ENCODE measurements around the gene SCAPER.

Gene SCAPER

GRCh38 chr15:76333309-76333708, 571.8 kb downstream of the SCAPER start:
- Histone ChIP-seq H3K4me3 (ENCODE audit: low read depth, low read length) (no peak overlapping the region), H3K36me3 (ENCODE audit: control insufficient read depth, insufficient read depth, low read length) (no peaks in the 10 kb centered on the region), H3K9me3 (ENCODE audit: control insufficient read depth, insufficient read depth, low read length) (no peaks in the 10 kb centered on the region), H3K4me1 (ENCODE audit: control insufficient read depth, insufficient read depth, low read length) (peaks cover 8% of the 10 kb centered on the region), H3K9ac (ENCODE audit: low read depth, low read length) (no peak overlapping the region), H3K27ac (ENCODE audit: low read depth, low read length) (no peak overlapping the region), H3K27me3 (ENCODE audit: control insufficient read depth, insufficient read depth, low read length) (peaks cover 37% of the 10 kb centered on the region)

GRCh38 chr15:76332796-76333195, 572.3 kb downstream of the SCAPER start:
- H3K4me1 ChIP-seq (ENCODE audit: control insufficient read depth, insufficient read depth, low read length), result peaks cover 8% of the 10 kb centered on the region
- H3K27me3 ChIP-seq (ENCODE audit: control insufficient read depth, insufficient read depth, low read length), result peaks cover 32% of the 10 kb centered on the region
- no peak overlapping the region for H3K27ac ChIP-seq (ENCODE audit: low read depth, low read length)
- H3K36me3 ChIP-seq (ENCODE audit: control insufficient read depth, insufficient read depth, low read length), result no peaks in the 10 kb centered on the region
- H3K9me3 ChIP-seq (ENCODE audit: control insufficient read depth, insufficient read depth, low read length), result no peaks in the 10 kb centered on the region
- H3K4me3 ChIP-seq (ENCODE audit: low read depth, low read length), result no peak overlapping the region
- H3K9ac ChIP-seq (ENCODE audit: low read depth, low read length), result no peak overlapping the region

GRCh38 chr15:76330080-76330680, 575.0 kb downstream of the SCAPER start:
- H3K4me3 ChIP-seq (ENCODE audit: low read depth, low read length), result no peak overlapping the region
- H3K4me1 ChIP-seq (ENCODE audit: control insufficient read depth, insufficient read depth, low read length), result no peaks in the 10 kb centered on the region; the same call in 1 of the 2 replicates
- H3K27ac ChIP-seq (ENCODE audit: low read depth, low read length), result no peak overlapping the region
- H3K9ac ChIP-seq (ENCODE audit: low read depth, low read length), result no peak overlapping the region
- peaks cover 9% of the 10 kb centered on the region for H3K27me3 ChIP-seq (ENCODE audit: control insufficient read depth, insufficient read depth, low read length)
- H3K9me3 ChIP-seq (ENCODE audit: control insufficient read depth, insufficient read depth, low read length), result no peaks in the 10 kb centered on the region
- no peaks in the 10 kb centered on the region for H3K36me3 ChIP-seq (ENCODE audit: control insufficient read depth, insufficient read depth, low read length)

- no peak overlapping the region for H3K9ac ChIP-seq (ENCODE audit: low read depth, low read length)
- no peaks in the 10 kb centered on the region for H3K36me3 ChIP-seq (ENCODE audit: control insufficient read depth, insufficient read depth, low read length)
- H3K9me3 ChIP-seq (ENCODE audit: control insufficient read depth, insufficient read depth, low read length), result no peaks in the 10 kb centered on the region
- no peak overlapping the region for H3K4me3 ChIP-seq (ENCODE audit: low read depth, low read length)
- no peak overlapping the region for H3K27ac ChIP-seq (ENCODE audit: low read depth, low read length)
- H3K4me1 ChIP-seq (ENCODE audit: control insufficient read depth, insufficient read depth, low read length), result no peaks in the 10 kb centered on the region
- no peaks in the 10 kb centered on the region; the same call in 1 of the 2 replicates for H3K27me3 ChIP-seq (ENCODE audit: control insufficient read depth, insufficient read depth, low read length)
Observed at GRCh38 chr15:76328958-76329357, 576.2 kb downstream of the SCAPER start.

GRCh38 chr15:76328106-76328696, 576.9 kb downstream of the SCAPER start:
- Histone ChIP-seq H3K4me1 (ENCODE audit: control insufficient read depth, insufficient read depth, low read length) (no peaks in the 10 kb centered on the region), H3K9me3 (ENCODE audit: control insufficient read depth, insufficient read depth, low read length) (no peaks in the 10 kb centered on the region), H3K27ac (ENCODE audit: low read depth, low read length) (no peak overlapping the region), H3K27me3 (ENCODE audit: control insufficient read depth, insufficient read depth, low read length) (no peaks in the 10 kb centered on the region; the same call in 1 of the 2 replicates), H3K36me3 (ENCODE audit: control insufficient read depth, insufficient read depth, low read length) (no peaks in the 10 kb centered on the region), H3K9ac (ENCODE audit: low read depth, low read length) (no peak overlapping the region), H3K4me3 (ENCODE audit: low read depth, low read length) (no peak overlapping the region)

GRCh38 chr15:76327191-76328105, 577.7 kb downstream of the SCAPER start:
- H3K27ac ChIP-seq (ENCODE audit: low read depth, low read length), result no peak overlapping the region
- no peaks in the 10 kb centered on the region for H3K9me3 ChIP-seq (ENCODE audit: control insufficient read depth, insufficient read depth, low read length)
- no peaks in the 10 kb centered on the region for H3K27me3 ChIP-seq (ENCODE audit: control insufficient read depth, insufficient read depth, low read length)
- no peak overlapping the region for H3K9ac ChIP-seq (ENCODE audit: low read depth, low read length)
- H3K4me3 ChIP-seq (ENCODE audit: low read depth, low read length), result no peak overlapping the region
- H3K36me3 ChIP-seq (ENCODE audit: control insufficient read depth, insufficient read depth, low read length), result no peaks in the 10 kb centered on the region
- no peaks in the 10 kb centered on the region for H3K4me1 ChIP-seq (ENCODE audit: control insufficient read depth, insufficient read depth, low read length)

- Histone ChIP-seq H3K27me3 (ENCODE audit: control insufficient read depth, insufficient read depth, low read length) (no peaks in the 10 kb centered on the region), H3K27ac (ENCODE audit: low read depth, low read length) (no peak overlapping the region), H3K4me3 (ENCODE audit: low read depth, low read length) (no peak overlapping the region), H3K4me1 (ENCODE audit: control insufficient read depth, insufficient read depth, low read length) (0 out of 2 replicates have a peak, but pooled peaks cover 7% of the 10 kb centered on the region), H3K9me3 (ENCODE audit: control insufficient read depth, insufficient read depth, low read length) (no peaks in the 10 kb centered on the region), H3K9ac (ENCODE audit: low read depth, low read length) (no peak overlapping the region), H3K36me3 (ENCODE audit: control insufficient read depth, insufficient read depth, low read length) (no peaks in the 10 kb centered on the region)
Observed at GRCh38 chr15:76325704-76326103, 579.4 kb downstream of the SCAPER start.

- no peaks in the 10 kb centered on the region for H3K27me3 ChIP-seq (ENCODE audit: control insufficient read depth, insufficient read depth, low read length)
- H3K9ac ChIP-seq (ENCODE audit: low read depth, low read length), result no peak overlapping the region
- 0 out of 2 replicates have a peak, but pooled peaks cover 7% of the 10 kb centered on the region for H3K4me1 ChIP-seq (ENCODE audit: control insufficient read depth, insufficient read depth, low read length)
- no peak overlapping the region for H3K4me3 ChIP-seq (ENCODE audit: low read depth, low read length)
- H3K36me3 ChIP-seq (ENCODE audit: control insufficient read depth, insufficient read depth, low read length), result no peaks in the 10 kb centered on the region
- H3K27ac ChIP-seq (ENCODE audit: low read depth, low read length), result no peak overlapping the region
- no peaks in the 10 kb centered on the region for H3K9me3 ChIP-seq (ENCODE audit: control insufficient read depth, insufficient read depth, low read length)
Observed at GRCh38 chr15:76324066-76324465, 581.1 kb downstream of the SCAPER start.

GRCh38 chr15:76321602-76322001, 583.5 kb downstream of the SCAPER start:
- Histone ChIP-seq H3K27me3 (ENCODE audit: control insufficient read depth, insufficient read depth, low read length) (no peaks in the 10 kb centered on the region), H3K4me1 (ENCODE audit: control insufficient read depth, insufficient read depth, low read length) (0 out of 2 replicates have a peak, but pooled peaks cover 7% of the 10 kb centered on the region), H3K9me3 (ENCODE audit: control insufficient read depth, insufficient read depth, low read length) (no peaks in the 10 kb centered on the region), H3K4me3 (ENCODE audit: low read depth, low read length) (no peak overlapping the region), H3K36me3 (ENCODE audit: control insufficient read depth, insufficient read depth, low read length) (no peaks in the 10 kb centered on the region), H3K27ac (ENCODE audit: low read depth, low read length) (no peak overlapping the region), H3K9ac (ENCODE audit: low read depth, low read length) (no peak overlapping the region)

- Histone ChIP-seq H3K27ac (ENCODE audit: low read depth, low read length) (no peak overlapping the region), H3K9ac (ENCODE audit: low read depth, low read length) (no peak overlapping the region), H3K36me3 (ENCODE audit: control insufficient read depth, insufficient read depth, low read length) (no peaks in the 10 kb centered on the region), H3K27me3 (ENCODE audit: control insufficient read depth, insufficient read depth, low read length) (no peaks in the 10 kb centered on the region), H3K9me3 (ENCODE audit: control insufficient read depth, insufficient read depth, low read length) (no peaks in the 10 kb centered on the region), H3K4me3 (ENCODE audit: low read depth, low read length) (no peak overlapping the region), H3K4me1 (ENCODE audit: control insufficient read depth, insufficient read depth, low read length) (0 out of 2 replicates have a peak, but pooled peaks cover 7% of the 10 kb centered on the region)
Observed at GRCh38 chr15:76321171-76321570, 584.0 kb downstream of the SCAPER start.

GRCh38 chr15:76320012-76320411, 585.1 kb downstream of the SCAPER start:
- H3K27me3 ChIP-seq (ENCODE audit: control insufficient read depth, insufficient read depth, low read length), result no peaks in the 10 kb centered on the region
- no peak overlapping the region for H3K4me3 ChIP-seq (ENCODE audit: low read depth, low read length)
- H3K4me1 ChIP-seq (ENCODE audit: control insufficient read depth, insufficient read depth, low read length), result 0 out of 2 replicates have a peak, but pooled peaks cover 7% of the 10 kb centered on the region
- H3K27ac ChIP-seq (ENCODE audit: low read depth, low read length), result no peak overlapping the region
- H3K9me3 ChIP-seq (ENCODE audit: control insufficient read depth, insufficient read depth, low read length), result no peaks in the 10 kb centered on the region
- H3K36me3 ChIP-seq (ENCODE audit: control insufficient read depth, insufficient read depth, low read length), result no peaks in the 10 kb centered on the region
- H3K9ac ChIP-seq (ENCODE audit: low read depth, low read length), result no peak overlapping the region

Measured in HUES48 (cell line).